ES-I3 (cell line): ENCODE measurements around the gene COX5A.
"Not testable (repeated sequence)": the region's sequence is repeated elsewhere in the genome, so short reads cannot be mapped to it uniquely, and the experiment has no call there.

Source experiments
- H3K36me3 ChIP-seq: 2 replicates; pipeline ENCODE4 v1.6.1; 2013; ENCODE audit warnings: mild to moderate bottlenecking, low read length, control low read depth, moderate library complexity; ENCODE audit not compliant: insufficient read depth
- H3K4me1 ChIP-seq: 2 replicates; pipeline ENCODE4 v1.6.1; 2013; ENCODE audit warnings: mild to moderate bottlenecking, control low read depth, low read length; ENCODE audit not compliant: insufficient read depth
- H3K9ac ChIP-seq: 2 replicates; pipeline ENCODE4 v1.6.1; 2013; ENCODE audit warnings: low read depth, mild to moderate bottlenecking, low read length, moderate library complexity
- H3K9me3 ChIP-seq: 2 replicates; pipeline ENCODE4 v1.6.1; 2013; ENCODE audit warnings: mild to moderate bottlenecking, low read length, moderate library complexity; ENCODE audit not compliant: control insufficient read depth, insufficient read depth

The COX5A gene

GRCh38 chr15:74959586-74959939, 21.7 kb upstream of the COX5A start:
- H3K9ac ChIP-seq, result no peak overlapping the region; the same call in 1 of the 2 replicates
- H3K9me3 ChIP-seq, result no peaks in the 10 kb centered on the region
- H3K4me1 ChIP-seq, result peaks cover 2% of the 10 kb centered on the region; the same call in 1 of the 2 replicates
- H3K36me3 ChIP-seq, result no peaks in the 10 kb centered on the region

- Histone ChIP-seq H3K36me3 (no peaks in the 10 kb centered on the region), H3K9me3 (no peaks in the 10 kb centered on the region), H3K4me1 (peaks cover 5% of the 10 kb centered on the region; the same call in 1 of the 2 replicates), H3K9ac (peak overlapping the region; percentile 78)
Observed at GRCh38 chr15:74958908-74959585, 21.2 kb upstream of the COX5A start.

GRCh38 chr15:74958320-74958907, 20.5 kb upstream of the COX5A start:
- Histone ChIP-seq H3K4me1 (peaks cover 6% of the 10 kb centered on the region; the same call in 1 of the 2 replicates), H3K9me3 (no peaks in the 10 kb centered on the region), H3K9ac (peak overlapping the region; percentile 78; the same call in 1 of the 2 replicates), H3K36me3 (no peaks in the 10 kb centered on the region)

GRCh38 chr15:74957476-74958035, 19.7 kb upstream of the COX5A start:
- H3K9ac ChIP-seq, result peak overlapping the region; percentile 78
- no peaks in the 10 kb centered on the region for H3K36me3 ChIP-seq
- no peaks in the 10 kb centered on the region for H3K9me3 ChIP-seq
- peaks cover 6% of the 10 kb centered on the region; the same call in 1 of the 2 replicates for H3K4me1 ChIP-seq

GRCh38 chr15:74956648-74957475, 19.0 kb upstream of the COX5A start, which contains the start of gene RPP25:
RPP25 (minus strand) TSS chr15:74956772; CDS start chr15:74956583, 189 bp downstream.
- Histone ChIP-seq H3K36me3 (peaks cover under 1% of the 10 kb centered on the region; the same call in 1 of the 2 replicates), H3K4me1 (peaks cover 6% of the 10 kb centered on the region; the same call in 1 of the 2 replicates), H3K9ac (peak within 1 kb of the TSS; percentile 78), H3K9me3 (no peaks in the 10 kb centered on the region)

- Histone ChIP-seq H3K9ac (peak overlapping the region; percentile 78), H3K4me1 (peaks cover 8% of the 10 kb centered on the region), H3K9me3 (no peaks in the 10 kb centered on the region), H3K36me3 (peaks cover 3% of the 10 kb centered on the region; the same call in 1 of the 2 replicates)
Observed at GRCh38 chr15:74955796-74956647, 18.1 kb upstream of the COX5A start.

GRCh38 chr15:74955017-74955416, 17.1 kb upstream of the COX5A start:
- peak overlapping the region; percentile 78; the same call in 1 of the 2 replicates for H3K9ac ChIP-seq
- no peaks in the 10 kb centered on the region for H3K9me3 ChIP-seq
- H3K4me1 ChIP-seq, result peaks cover 17% of the 10 kb centered on the region
- H3K36me3 ChIP-seq, result peaks cover 3% of the 10 kb centered on the region; the same call in 1 of the 2 replicates

- Histone ChIP-seq H3K9me3 (no peaks in the 10 kb centered on the region), H3K4me1 (peaks cover 18% of the 10 kb centered on the region), H3K9ac (peak overlapping the region; percentile 78), H3K36me3 (peaks cover 3% of the 10 kb centered on the region; the same call in 1 of the 2 replicates)
Observed at GRCh38 chr15:74954515-74954914, 16.6 kb upstream of the COX5A start.

- H3K36me3 ChIP-seq, result peaks cover 3% of the 10 kb centered on the region; the same call in 1 of the 2 replicates
Observed at GRCh38 chr15:74951006-74951405, 13.1 kb upstream of the COX5A start.

GRCh38 chr15:74950078-74950908, 12.4 kb upstream of the COX5A start:
- Histone ChIP-seq H3K36me3 (peaks cover 3% of the 10 kb centered on the region; the same call in 1 of the 2 replicates), H3K9ac (no peak overlapping the region), H3K9me3 (no peaks in the 10 kb centered on the region), H3K4me1 (peaks cover 18% of the 10 kb centered on the region)

More at GRCh38 chr15:74951006-74951405, 13.1 kb upstream of the COX5A start:
- Histone ChIP-seq H3K9ac (no peak overlapping the region), H3K9me3 (no peaks in the 10 kb centered on the region), H3K4me1 (peaks cover 18% of the 10 kb centered on the region)

GRCh38 chr15:74937272-74937589, 642 bp downstream of the COX5A start:
- Histone ChIP-seq H3K4me1 (no peaks in the 10 kb centered on the region), H3K36me3 (no peaks in the 10 kb centered on the region; the same call in 1 of the 2 replicates), H3K9ac (peak overlapping the region; percentile 78), H3K9me3 (no peaks in the 10 kb centered on the region)

GRCh38 chr15:74935193-74935592, 2.7 kb downstream of the COX5A start:
- not testable (repeated sequence) for H3K9ac ChIP-seq, H3K36me3 ChIP-seq, H3K9me3 ChIP-seq, H3K4me1 ChIP-seq

GRCh38 chr15:74933573-74933972, 4.3 kb downstream of the COX5A start:
- no peaks in the 10 kb centered on the region for H3K9me3 ChIP-seq
- no peaks in the 10 kb centered on the region for H3K4me1 ChIP-seq
- peaks cover 9% of the 10 kb centered on the region for H3K36me3 ChIP-seq
- no peak overlapping the region for H3K9ac ChIP-seq
